Pons (tissue), 1 donor: ENCODE results near the gene TUBB8.
"Not testable (repeated sequence)": the region's sequence is repeated elsewhere in the genome, so short reads cannot be mapped to it uniquely, and the experiment has no call there.

ENCODE experiments used
- DNase-seq: peaks from one replicate; pipeline ENCODE4 v3.0.0-alpha.2; 2016; ENCODE audit warnings: low spot score

The TUBB8 gene

GRCh38 chr10:47864-48263, 1.2 kb downstream of the TUBB8 start:
- DNase-seq: not testable (repeated sequence)

- DNase-seq: not testable (repeated sequence)
Observed at GRCh38 chr10:13315-13635, 35.8 kb downstream of the TUBB8 start.

- DNase-seq: not testable (repeated sequence)
Observed at GRCh38 chr10:12444-13314, 36.4 kb downstream of the TUBB8 start.

- DNase-seq: not testable (repeated sequence)
Observed at GRCh38 chr10:11260-11659, 37.8 kb downstream of the TUBB8 start.

GRCh38 chr10:10261-10971, 38.7 kb downstream of the TUBB8 start:
- not testable (repeated sequence) for DNase-seq
